ENCODE results near the gene TMEM150B.

The TMEM150B gene

GRCh38 chr19:55339105-55339888 lies 14.2 kb upstream of the TMEM150B start, which contains the start of gene KMT5C:
TSS of gene KMT5C (plus strand) at chr19:55339876. CDS start at chr19:55341937, 2,061 bp downstream.
- DNase-seq (ENCODE audit: low spot score) = peak; percentile 100

- no peak for DNase-seq (ENCODE audit: low spot score)
These were observed 11.0 kb upstream of the TMEM150B start for GRCh38 chr19:55336101-55336500.

- DNase-seq (ENCODE audit: low spot score) = no peak
These were observed 8.7 kb upstream of the TMEM150B start for GRCh38 chr19:55333870-55334269.

- DNase-seq (ENCODE audit: low spot score) = peak; percentile 52
These were observed 4.7 kb upstream of the TMEM150B start for GRCh38 chr19:55329791-55330190.

- DNase-seq (ENCODE audit: low spot score) = peak; percentile 44
These were observed 3.7 kb upstream of the TMEM150B start for GRCh38 chr19:55328774-55329318.

- no peak for DNase-seq (ENCODE audit: low spot score)
These were observed 479 bp downstream of the TMEM150B start for GRCh38 chr19:55324662-55325061.

GRCh38 chr19:55322204-55322885 lies 2.8 kb downstream of the TMEM150B start:
- DNase-seq (ENCODE audit: low spot score) = no peak

GRCh38 chr19:55321466-55322137 lies 3.5 kb downstream of the TMEM150B start:
- DNase-seq (ENCODE audit: low spot score) = no peak

GRCh38 chr19:55320844-55321419 lies 4.2 kb downstream of the TMEM150B start:
- DNase-seq (ENCODE audit: low spot score) = no peak

- DNase-seq (ENCODE audit: low spot score) = no peak
These were observed 5.4 kb downstream of the TMEM150B start for GRCh38 chr19:55319785-55320184.

GRCh38 chr19:55316646-55317045 lies 8.5 kb downstream of the TMEM150B start:
- DNase-seq (ENCODE audit: low spot score) = no peak

GRCh38 chr19:55315956-55316525 lies 9.1 kb downstream of the TMEM150B start:
- no peak for DNase-seq (ENCODE audit: low spot score)

GRCh38 chr19:55314396-55314795 lies 10.7 kb downstream of the TMEM150B start:
- no peak for DNase-seq (ENCODE audit: low spot score)

- no peak for DNase-seq (ENCODE audit: low spot score)
These were observed 12.3 kb downstream of the TMEM150B start for GRCh38 chr19:55312621-55313512.

GRCh38 chr19:55311797-55312196 lies 13.3 kb downstream of the TMEM150B start:
- no peak for DNase-seq (ENCODE audit: low spot score)

- no peak for DNase-seq (ENCODE audit: low spot score)
These were observed 13.7 kb downstream of the TMEM150B start for GRCh38 chr19:55311397-55311796.

GRCh38 chr19:55310498-55310897 lies 14.6 kb downstream of the TMEM150B start:
- DNase-seq (ENCODE audit: low spot score) = no peak

GRCh38 chr19:55309448-55309847 lies 15.7 kb downstream of the TMEM150B start:
- no peak for DNase-seq (ENCODE audit: low spot score)

GRCh38 chr19:55308281-55308680 lies 16.9 kb downstream of the TMEM150B start:
- DNase-seq (ENCODE audit: low spot score) = no peak

- no peak for DNase-seq (ENCODE audit: low spot score)
These were observed 18.4 kb downstream of the TMEM150B start for GRCh38 chr19:55306712-55307111.

Data from RKO (cell line).